GM12878 (cell line): Measurements from ENCODE around the gene GCLM. TPM values are rescaled to one million over a fixed set of nuclear protein-coding genes. Genes with fewer than 3 reads are reported as not detected.

Source experiments
- ATAC-seq: fragments of 200-7000 bp; cut with Tn5 transposase; 3 replicates; pipeline ENCODE4 v1.9.1; 2020; ENCODE audit warnings: mild to moderate bottlenecking, moderate library complexity
- BruUV-seq: library from RNA; stranded (reverse); fragments of 400-500 nt; replicated peaks from 2 replicates; lab custom pipeline; 2021; lab: Mats Ljungman, UMichigan
- CTCF ChIA-PET: fragments of 300-600 bp; sonication (Branson Sonifier 250); formaldehyde crosslinking; extraction: SDS; loops from one replicate; lab custom pipeline; 2021; ENCODE audit warnings: inconsistent platforms; lab: Yijun Ruan, JAX
- POLR2A ChIA-PET: fragments of 350-600 bp; formaldehyde crosslinking; extraction: SDS; loops from one replicate; lab custom pipeline; 2021; ENCODE audit warnings: inconsistent platforms; lab: Charles Lee
- RAD21 ChIA-PET: fragments of 300-600 bp; sonication (Branson Sonifier 250); formaldehyde crosslinking; loops from one replicate; lab custom pipeline; 2023; ENCODE audit warnings: antibody characterized with exemption; ENCODE audit not compliant: unreplicated experiment; lab: Charles Lee
- SMC1A ChIA-PET: fragments of 300-600 bp; sonication (Branson Sonifier 250); formaldehyde crosslinking; loops from one replicate; lab custom pipeline; 2023; ENCODE audit not compliant: unreplicated experiment, uncharacterized antibody; lab: Charles Lee
- DNase-seq: peaks from one replicate; pipeline ENCODE4 v3.0.0-alpha.2; 2011; ENCODE audit warnings: low read depth, low spot score
- FAIRE-seq: peaks from 3 replicates; lab custom pipeline; 2011; peaks lifted over from hg19 to GRCh38; lab: Jason Lieb, UNC
- H2AFZ ChIP-seq: 2 replicates; pipeline ENCODE4 v1.6.0; 2011; ENCODE audit warnings: low read depth, low read length, control low read depth; ENCODE audit not compliant: control insufficient read depth
- H3K27ac ChIP-seq: 2 replicates; pipeline ENCODE4 v1.5.1; 2011; ENCODE audit warnings: control low read depth; ENCODE audit not compliant: control insufficient read depth, insufficient read depth
- H3K27me3 ChIP-seq, 2 experiments: replicated peaks in 1 of 2; 2 replicates each; pipeline versions ENCODE4 v1.6.0 to v1.6.1; 2011; ENCODE audit warnings: low read length in 1 of 2; ENCODE audit not compliant: control insufficient read depth in 2 of 2, insufficient read depth in 2 of 2
- H3K36me3 ChIP-seq, 2 experiments: 2 replicates each; pipeline ENCODE4 v1.5.1; 2011; ENCODE audit warnings: low read length in 1 of 2; ENCODE audit not compliant: control insufficient read depth in 2 of 2, insufficient read depth in 2 of 2
- H3K4me1 ChIP-seq: 2 replicates; pipeline ENCODE4 v1.6.1; 2011; ENCODE audit warnings: mild to moderate bottlenecking, low read length, moderate library complexity, mixed read lengths; ENCODE audit not compliant: control insufficient read depth, insufficient read depth
- H3K4me2 ChIP-seq: 2 replicates; pipeline ENCODE4 v1.6.0; 2011; ENCODE audit warnings: control low read depth; ENCODE audit not compliant: control insufficient read depth, insufficient read depth
- H3K4me3 ChIP-seq: fragments of 200-600 bp; sonication (generic); 2 replicates; pipeline ENCODE4 v1.5.1; 2016
- H3K79me2 ChIP-seq: 2 replicates; pipeline ENCODE4 v1.6.0; 2011; ENCODE audit warnings: low read length; ENCODE audit not compliant: control insufficient read depth, insufficient read depth
- H3K9ac ChIP-seq: 2 replicates; pipeline ENCODE4 v1.8.0; 2011; ENCODE audit warnings: low read length, control low read depth, mixed read lengths; ENCODE audit not compliant: control insufficient read depth, insufficient read depth
- H3K9me3 ChIP-seq: replicated peaks from 3 replicates; pipeline ENCODE4 v1.5.1; 2011; ENCODE audit warnings: mild to moderate bottlenecking, low read length; ENCODE audit not compliant: control insufficient read depth, insufficient read depth
- H4K20me1 ChIP-seq: 2 replicates; pipeline ENCODE4 v1.6.0; 2011; ENCODE audit not compliant: control insufficient read depth, insufficient read depth
- CBFB ChIP-seq: IDR thresholded peaks from 2 replicates; pipeline ENCODE4 v1.6.1; 2016; ENCODE audit warnings: antibody characterized with exemption, low read depth
- DPF2 ChIP-seq: fragments of 450-650 bp; IDR thresholded peaks from 2 replicates; pipeline ENCODE4 v1.6.1; 2017; ENCODE audit warnings: mild to moderate bottlenecking
- E2F4 ChIP-seq: IDR thresholded peaks from 2 replicates; pipeline ENCODE4 v1.6.1; 2012; ENCODE audit warnings: low read depth, low read length, improper control_type of control experiment
- FOXM1 ChIP-seq: IDR thresholded peaks from 2 replicates; pipeline ENCODE4 v1.6.1; 2012; ENCODE audit warnings: low read depth, mild to moderate bottlenecking, inconsistent platforms, low read length, moderate library complexity
- IKZF1 ChIP-seq: fragments of 450-650 bp; conservative IDR thresholded peaks from 2 replicates; pipeline ENCODE4 v1.6.1; 2017; ENCODE audit warnings: antibody characterized with exemption, mild to moderate bottlenecking
- LARP7 ChIP-seq: fragments of 450-650 bp; IDR thresholded peaks from 2 replicates; pipeline ENCODE4 v1.6.1; 2017; ENCODE audit warnings: mild to moderate bottlenecking
- MAX ChIP-seq: IDR thresholded peaks from 2 replicates; pipeline ENCODE4 v1.6.1; 2012; ENCODE audit warnings: low read depth, low read length, improper control_type of control experiment
- MTA2 ChIP-seq: fragments of 450-650 bp; IDR thresholded peaks from 2 replicates; pipeline ENCODE4 v1.6.1; 2016; ENCODE audit warnings: low read depth, mild to moderate bottlenecking, moderate library complexity
- NFYB ChIP-seq: IDR thresholded peaks from 2 replicates; pipeline ENCODE4 v1.6.1; 2011; ENCODE audit warnings: low read depth, mild to moderate bottlenecking, low read length, improper control_type of control experiment, moderate library complexity; ENCODE audit not compliant: insufficient read depth
- RAD21 ChIP-seq: IDR thresholded peaks from 2 replicates; pipeline ENCODE4 v1.6.1; 2011; ENCODE audit warnings: mild to moderate bottlenecking, low read depth, low read length, moderate library complexity; ENCODE audit not compliant: insufficient read depth
- SMC3 ChIP-seq: IDR thresholded peaks from 2 replicates; pipeline ENCODE4 v1.6.1; 2011; ENCODE audit warnings: low read length, improper control_type of control experiment, borderline replicate concordance
- YY1 ChIP-seq: IDR thresholded peaks from 2 replicates; pipeline ENCODE4 v1.6.1; 2011; ENCODE audit warnings: low read depth, mild to moderate bottlenecking, low read length
- WGBS: methylation state at CpG from one replicate; pipeline ENCODE4 v1.1.6; 2016; ENCODE audit warnings: low lambda C conversion rate; ENCODE audit not compliant: insufficient replicate concordance, insufficient coverage; ENCODE audit errors: missing lambda C conversion rate; 5-methylcytosine and 5-hydroxymethylcytosine counted together
- in situ Hi-C: fragments of 300-500 bp; cut with MboI; formaldehyde crosslinking; loops from 9 replicates; pipeline ENCODE4 v1.14.3; 2018; ENCODE audit warnings: mixed read lengths
- intact Hi-C: fragments of 100-400 bp; cut with micrococcal nuclease; formaldehyde crosslinking; loops from one replicate; pipeline ENCODE4 v1.14.2; 2022; ENCODE audit not compliant: unreplicated experiment
- polyA plus RNA-seq, 11 experiments: library from polyadenylated mRNA; depleted of rRNA in 4 of 11; unstranded in 6 of 11; stranded (reverse) in 5 of 11; fragments of >200 nt; fragmentation: Nextera tagmentation in 4 of 11; fragmentation: Illumina TruSeq in 1 of 11; extraction: Ambion mirVana in 4 of 11; extraction: Trizol in 1 of 11; gene quantifications; 1 replicate in 1 of 11; 2 replicates in 10 of 11; pipeline versions ENCODE4 v1.2.1 to v1.2.3, GENCODE V29; 2011 to 2016; ENCODE audit warnings: inconsistent platforms in 2 of 11, missing spikeins in 2 of 11, low read depth in 1 of 11
- total RNA-seq, 4 experiments: library from RNA; depleted of rRNA in 3 of 4; stranded (reverse); fragments of >200 nt in 3 of 4; fragmentation: Illumina TruSeq in 1 of 4; extraction: Trizol in 1 of 4; gene quantifications; 2 replicates each; pipeline versions ENCODE4 v1.2.1 to v1.2.3, GENCODE V29; 2013 to 2021
- TF ChIP-seq, protein P1 (sequence below), 3 experiments: IDR thresholded peaks in 2 of 3; conservative IDR thresholded peaks in 1 of 3; 2 replicates each; pipeline ENCODE4 v1.5.1; 2011; ENCODE audit warnings: low read depth in 3 of 3, low read length in 3 of 3, mild to moderate bottlenecking in 3 of 3, control low read depth in 2 of 3, moderate library complexity in 2 of 3, inconsistent platforms in 1 of 3, mixed read lengths in 1 of 3; ENCODE audit not compliant: control insufficient read depth in 2 of 3, insufficient read depth in 1 of 3; ENCODE audit errors: extremely low read depth in 1 of 3

GCLM gene
- total and polyA plus RNA-seq, 10 of the 15 experiments (the other 5 are each of a cell fraction or from before 2014, with no cell fraction given), result 2.6 to 17.3 (median 6.9) TPM

DNA sequence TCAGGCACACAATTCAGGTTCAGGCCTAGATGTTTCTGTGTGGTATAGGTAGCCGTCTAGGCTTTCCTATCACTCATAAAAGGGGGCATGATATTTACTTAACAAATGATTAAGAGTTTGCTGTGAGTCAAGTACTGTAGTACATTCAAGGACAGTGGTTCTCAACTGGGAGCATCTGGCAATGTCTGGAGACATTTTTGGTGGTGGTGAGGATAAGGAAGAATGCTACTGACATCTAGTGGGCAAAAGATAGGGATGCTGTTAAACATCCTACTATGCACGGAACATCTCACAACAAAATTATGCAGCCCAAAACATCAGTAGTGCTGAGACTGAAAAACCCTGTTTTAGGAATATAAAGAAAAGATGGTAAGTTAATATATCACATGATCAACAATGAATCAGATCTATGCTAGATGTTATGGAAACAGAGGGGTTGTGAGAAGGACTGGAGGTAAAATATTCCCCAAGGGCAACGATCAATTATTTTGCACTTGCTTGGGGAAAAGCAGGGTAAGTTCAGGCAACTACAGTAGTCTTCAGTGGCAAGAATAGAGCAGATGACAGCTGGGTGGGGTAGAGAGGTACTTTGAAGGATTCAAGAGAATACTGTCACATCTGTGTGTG is 35.1 kb downstream of the GCLM start:
- Histone ChIP-seq H3K4me1 (peaks cover 9% of the 10 kb centered on the region; the same call in 1 of the 2 replicates), H4K20me1 (no peaks in the 10 kb centered on the region), H2AFZ (no peak overlapping the region), H3K79me2 (peaks cover 32% of the 10 kb centered on the region), H3K27me3 (no peaks in the 10 kb centered on the region), H3K27ac (no peak overlapping the region), H3K9ac (no peak overlapping the region), H3K4me2 (no peak overlapping the region)
- POLR2A ChIA-PET, result no interaction called here
- no peak for FAIRE-seq
- CTCF ChIA-PET, result interaction anchor here (1.0 to 1.1 kb wide), 2 partner anchors 11 to 36 kb away, joined by 3 read pairs; partner anchors contain the start of gene GCLM
- intact Hi-C loops, result no loop called here
- SMC1A ChIA-PET, result no interaction called here
- BruUV-seq, result no TSS peak
- RAD21 ChIA-PET, result interaction anchor here (1.3 kb wide), 1 partner anchor 245 kb away, joined by 4 read pairs; no protein-coding TSS in a partner anchor
- DNase-seq, result no peak
- ATAC-seq, result peak; percentile 37; the same call in 2 of the 3 replicates
- no peak for TF ChIP-seq MTA2
- peak; percentile 36; the same call in 1 of the 2 replicates for TF ChIP-seq RAD21
- no peak for TF ChIP-seq FOXM1
- no peak for TF ChIP-seq E2F4
- peak; percentile 34; the same call in 1 of the 2 replicates for TF ChIP-seq SMC3
- 0 out of 2 replicates have a peak, but pooled peaks have one; percentile 26 for TF ChIP-seq YY1
- TF ChIP-seq MAX, result no peak
- TF ChIP-seq IKZF1, result no peak
- TF ChIP-seq NFYB, result no peak
- TF ChIP-seq, protein P1, sequence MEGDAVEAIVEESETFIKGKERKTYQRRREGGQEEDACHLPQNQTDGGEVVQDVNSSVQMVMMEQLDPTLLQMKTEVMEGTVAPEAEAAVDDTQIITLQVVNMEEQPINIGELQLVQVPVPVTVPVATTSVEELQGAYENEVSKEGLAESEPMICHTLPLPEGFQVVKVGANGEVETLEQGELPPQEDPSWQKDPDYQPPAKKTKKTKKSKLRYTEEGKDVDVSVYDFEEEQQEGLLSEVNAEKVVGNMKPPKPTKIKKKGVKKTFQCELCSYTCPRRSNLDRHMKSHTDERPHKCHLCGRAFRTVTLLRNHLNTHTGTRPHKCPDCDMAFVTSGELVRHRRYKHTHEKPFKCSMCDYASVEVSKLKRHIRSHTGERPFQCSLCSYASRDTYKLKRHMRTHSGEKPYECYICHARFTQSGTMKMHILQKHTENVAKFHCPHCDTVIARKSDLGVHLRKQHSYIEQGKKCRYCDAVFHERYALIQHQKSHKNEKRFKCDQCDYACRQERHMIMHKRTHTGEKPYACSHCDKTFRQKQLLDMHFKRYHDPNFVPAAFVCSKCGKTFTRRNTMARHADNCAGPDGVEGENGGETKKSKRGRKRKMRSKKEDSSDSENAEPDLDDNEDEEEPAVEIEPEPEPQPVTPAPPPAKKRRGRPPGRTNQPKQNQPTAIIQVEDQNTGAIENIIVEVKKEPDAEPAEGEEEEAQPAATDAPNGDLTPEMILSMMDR (IDR thresholded peaks at IDR 0.05 in 2 of 3, conservative IDR thresholded peaks at IDR 0.05 in 1 of 3; ENCODE audit: control insufficient read depth in 2 of 3, extremely low read depth in 1 of 3, insufficient read depth in 1 of 3, low read depth in 3 of 3, low read length in 3 of 3), result peak; percentile 52 to 66 (median 56); a peak in 5 of 6 replicates
- no peak for TF ChIP-seq CBFB
- TF ChIP-seq DPF2, result no peak
- TF ChIP-seq LARP7, result no peak
- TF ChIP-seq, all 136 proteins: peak for 4
- WGBS, result 76% methylated on average over 3 of the region's 3 CpGs
- Histone ChIP-seq H3K9me3 (no peaks in the 10 kb centered on the region), H3K4me3 (no peak overlapping the region), H3K36me3 (peaks cover 6 to 24% of the 10 kb centered on the region in 2 experiments)
- in situ Hi-C loops, result no loop called here
